HG02610 (cell line): ENCODE results near the gene OR6X1.
A peak's percentile ranks its signal among the peaks of the same experiment; 100 is the strongest.
"Not testable (repeated sequence)": the region's sequence is repeated elsewhere in the genome, so short reads cannot be mapped to it uniquely, and the experiment has no call there.

Experiments
- ATAC-seq: cut with Tn5 transposase; IDR thresholded peaks from one replicate; pipeline ENCODE4 v1.9.1; 2021; ENCODE audit warnings: mild to moderate bottlenecking, moderate library complexity; ENCODE audit not compliant: unreplicated experiment

Gene OR6X1

GRCh38 chr11:123755344-123755743 lies 1.0 kb upstream of the OR6X1 start:
- ATAC-seq = no peak

GRCh38 chr11:123753110-123753509 lies 1.2 kb downstream of the OR6X1 start:
- peak; percentile 55 for ATAC-seq

- no peak for ATAC-seq
Observed at GRCh38 chr11:123751781-123752180, 2.5 kb downstream of the OR6X1 start.

GRCh38 chr11:123748349-123748748 lies 6.0 kb downstream of the OR6X1 start:
- not testable (repeated sequence) for ATAC-seq

- ATAC-seq = no peak
Observed at GRCh38 chr11:123745764-123746451, 8.4 kb downstream of the OR6X1 start.

- no peak for ATAC-seq
Observed at GRCh38 chr11:123742724-123743120, 11.6 kb downstream of the OR6X1 start.

GRCh38 chr11:123742031-123742723 lies 12.1 kb downstream of the OR6X1 start:
- no peak for ATAC-seq

GRCh38 chr11:123741159-123742030 lies 12.9 kb downstream of the OR6X1 start, which contains the start of gene ZNF202:
Gene ZNF202 (minus strand): TSS chr11:123741660. CDS start chr11:123730888, 10,772 bp downstream.
- ATAC-seq = peak; percentile 99

- ATAC-seq = no peak
Observed at GRCh38 chr11:123740787-123741158, 13.5 kb downstream of the OR6X1 start.

GRCh38 chr11:123738374-123738773 lies 15.9 kb downstream of the OR6X1 start:
- ATAC-seq = no peak

- ATAC-seq = no peak
Observed at GRCh38 chr11:123736769-123737168, 17.5 kb downstream of the OR6X1 start.

- no peak for ATAC-seq
Observed at GRCh38 chr11:123729602-123730001, 24.7 kb downstream of the OR6X1 start.

- ATAC-seq = no peak
Observed at GRCh38 chr11:123725995-123726655, 28.2 kb downstream of the OR6X1 start.

GRCh38 chr11:123719452-123719851 lies 34.9 kb downstream of the OR6X1 start:
- ATAC-seq = no peak

GRCh38 chr11:123718469-123718868 lies 35.8 kb downstream of the OR6X1 start:
- ATAC-seq = peak; percentile 9

- ATAC-seq = peak; percentile 86
Observed at GRCh38 chr11:123718063-123718462, 36.3 kb downstream of the OR6X1 start.

- ATAC-seq = not testable (repeated sequence)
Observed at GRCh38 chr11:123712627-123713026, 41.7 kb downstream of the OR6X1 start.

GRCh38 chr11:123707606-123708205 lies 46.6 kb downstream of the OR6X1 start:
- no peak for ATAC-seq

GRCh38 chr11:123707206-123707605 lies 47.1 kb downstream of the OR6X1 start:
- ATAC-seq = no peak

GRCh38 chr11:123704341-123704740 lies 50.0 kb downstream of the OR6X1 start:
- ATAC-seq = no peak
